Cerebellar cortex (tissue), 1 donor: Measurements from ENCODE around the gene UTY.
"Not testable (repeated sequence)": the region's sequence is repeated elsewhere in the genome, so short reads cannot be mapped to it uniquely, and the experiment has no call there.

ENCODE experiments used
- DNase-seq: peaks from one replicate; pipeline ENCODE4 v3.0.0-alpha.2; 2015; ENCODE audit warnings: low spot score

Gene UTY

GRCh38 chrY:13299411-13299810 lies 180.4 kb downstream of the UTY start:
- no peak for DNase-seq

GRCh38 chrY:13296176-13296890 lies 183.5 kb downstream of the UTY start:
- no peak for DNase-seq

- no peak for DNase-seq
Measured at GRCh38 chrY:13295026-13295425, 184.8 kb downstream of the UTY start.

GRCh38 chrY:13291199-13291598 lies 188.6 kb downstream of the UTY start:
- DNase-seq = no peak

GRCh38 chrY:13282151-13283054 lies 197.4 kb downstream of the UTY start:
- peak; percentile 31 for DNase-seq

- no peak for DNase-seq
Measured at GRCh38 chrY:13279561-13279960, 200.3 kb downstream of the UTY start.

GRCh38 chrY:13271706-13272105 lies 208.1 kb downstream of the UTY start:
- no peak for DNase-seq

- DNase-seq = not testable (repeated sequence)
Measured at GRCh38 chrY:13253941-13254440, 225.8 kb downstream of the UTY start.

- no peak for DNase-seq
Measured at GRCh38 chrY:13250421-13250820, 229.4 kb downstream of the UTY start.

GRCh38 chrY:13243716-13244115 lies 236.1 kb downstream of the UTY start:
- DNase-seq = no peak

- DNase-seq = peak; percentile 4
Measured at GRCh38 chrY:13233901-13234300, 245.9 kb downstream of the UTY start.

GRCh38 chrY:13233118-13233517 lies 246.7 kb downstream of the UTY start:
- DNase-seq = no peak

GRCh38 chrY:13227354-13227953 lies 252.4 kb downstream of the UTY start:
- no peak for DNase-seq

- DNase-seq = no peak
Measured at GRCh38 chrY:13210961-13211646, 268.7 kb downstream of the UTY start.

GRCh38 chrY:13205214-13205613 lies 274.6 kb downstream of the UTY start:
- DNase-seq = no peak
